GM13977 (cell line): Measurements from ENCODE around the gene TAF3.

Experiments used
- DNase-seq: peaks from one replicate; pipeline ENCODE4 v3.0.0; 2012; ENCODE audit warnings: low spot score
- CTCF ChIP-seq: IDR thresholded peaks from 2 replicates; pipeline ENCODE4 v1.5.1; 2012; ENCODE audit warnings: mild to moderate bottlenecking, control low read depth; ENCODE audit not compliant: insufficient read depth; ENCODE audit errors: extremely low read depth, missing control alignments
- in situ Hi-C: fragments of 300-500 bp; cut with MboI; formaldehyde crosslinking; loops from one replicate; pipeline ENCODE4 v1.12.0; 2022; ENCODE audit warnings: low sequenced_read_pairs, low pct_unique_long_range_greater_than_20kb, mixed read lengths, inconsistent platforms; ENCODE audit not compliant: unreplicated experiment

Gene TAF3

GRCh38 chr10:7944537-7944936, 126.2 kb downstream of the TAF3 start:
- in situ Hi-C loops = no loop called here
- DNase-seq = no peak
- TF ChIP-seq CTCF = no peak

- TF ChIP-seq CTCF = no peak
- no peak for DNase-seq
- in situ Hi-C loops = no loop called here
Observed at GRCh38 chr10:7945034-7945433, 126.7 kb downstream of the TAF3 start.

- in situ Hi-C loops = no loop called here
- no peak for DNase-seq
- no peak for TF ChIP-seq CTCF
Observed at GRCh38 chr10:7945469-7946187, 127.3 kb downstream of the TAF3 start.

- no peak for TF ChIP-seq CTCF
- no peak for DNase-seq
- in situ Hi-C loops = no loop called here
Observed at GRCh38 chr10:7948371-7949000, 130.2 kb downstream of the TAF3 start.

- TF ChIP-seq CTCF = no peak
Observed at GRCh38 chr10:7950981-7951847, 132.9 kb downstream of the TAF3 start.

GRCh38 chr10:7952266-7952665, 134.0 kb downstream of the TAF3 start:
- in situ Hi-C loops = no loop called here

More at GRCh38 chr10:7950981-7951847, 132.9 kb downstream of the TAF3 start:
- DNase-seq = no peak
- in situ Hi-C loops = no loop called here

More at GRCh38 chr10:7952266-7952665, 134.0 kb downstream of the TAF3 start:
- TF ChIP-seq CTCF = no peak
- no peak for DNase-seq
